Stimulated activated CD4-positive, alpha-beta T cell treated with anti-CD3 and anti-CD28 coated beads, Interleukin-4, amount 100 ng/mL, for 48 hours (primary cell): Measurements from ENCODE around the gene TCEANC.

ENCODE experiments used
- DNase-seq, 2 donors: peaks; one replicate each; pipeline ENCODE4 v3.0.0-alpha.2; 2020; ENCODE audit warnings: low read depth in 2 of 2

Gene TCEANC

DNA sequence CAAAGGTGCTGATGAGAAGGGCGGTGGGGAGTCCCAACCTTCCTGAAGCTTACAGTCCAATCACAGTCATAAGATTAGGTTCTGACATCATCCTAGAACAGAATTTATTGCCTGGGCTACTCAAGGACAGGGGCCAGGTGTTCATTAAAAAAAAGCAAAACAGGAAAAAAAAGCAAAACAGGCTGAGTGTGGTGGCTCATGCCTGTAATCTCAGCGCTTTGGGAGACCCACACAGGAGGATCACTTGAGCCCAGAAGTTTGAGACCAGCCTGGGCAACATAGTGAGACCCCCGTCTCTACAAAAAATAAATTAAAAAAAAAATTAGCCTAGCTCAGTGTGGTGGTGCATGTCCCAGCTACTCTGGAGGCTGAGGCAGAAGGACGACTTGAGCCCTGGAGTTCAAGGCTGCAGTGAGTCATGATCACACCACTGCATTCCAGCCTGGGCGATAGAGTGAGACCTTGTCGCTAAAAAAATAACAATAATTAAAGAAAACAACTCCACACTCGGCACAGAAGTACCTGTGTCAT lies 39.0 kb downstream of the TCEANC start:
- DNase-seq = no peak

GRCh38 chrX:13692771-13693231 lies 39.9 kb downstream of the TCEANC start:
- DNase-seq = no peak

GRCh38 chrX:13693341-13693961 lies 40.5 kb downstream of the TCEANC start:
- no peak for DNase-seq

DNA sequence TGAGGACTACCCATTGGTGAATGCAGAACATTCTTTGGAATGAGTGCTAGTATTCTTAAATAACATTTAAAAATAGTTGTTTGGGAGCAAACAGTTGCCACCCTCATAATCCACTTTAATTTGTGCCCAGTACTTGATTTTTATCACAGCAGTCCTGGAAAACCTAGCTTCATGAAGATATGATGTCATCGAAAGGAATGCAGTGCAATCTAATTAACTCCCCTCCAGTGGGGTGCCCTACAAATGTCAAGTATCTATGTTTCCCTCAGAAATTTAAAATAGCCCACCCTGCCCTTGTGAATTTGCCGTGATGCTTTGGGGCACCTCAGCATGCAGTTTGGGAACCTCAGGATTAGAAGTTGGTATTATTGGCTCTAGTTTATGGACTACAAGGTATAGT lies 41.4 kb downstream of the TCEANC start:
- DNase-seq = no peak

DNA sequence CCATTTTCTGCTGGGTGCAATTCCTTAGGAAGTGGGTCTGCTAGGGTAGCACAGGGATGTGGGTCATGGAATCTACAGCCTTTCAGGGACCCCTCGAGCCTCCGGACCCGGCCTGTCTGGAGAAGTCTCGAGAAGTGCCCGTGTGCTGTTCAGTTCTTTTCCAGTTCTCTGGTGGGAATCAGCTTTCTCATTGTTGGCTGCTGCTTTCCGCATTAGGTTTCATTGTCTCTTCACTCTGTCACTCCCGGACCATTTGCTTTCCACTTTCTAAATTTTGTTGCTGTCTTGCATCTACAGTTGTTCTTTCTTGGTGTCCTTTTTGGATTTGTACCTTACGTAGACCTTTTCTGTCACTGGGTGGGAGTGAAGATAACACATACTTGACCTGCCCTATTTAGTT lies 42.0 kb downstream of the TCEANC start:
- no peak for DNase-seq

DNA sequence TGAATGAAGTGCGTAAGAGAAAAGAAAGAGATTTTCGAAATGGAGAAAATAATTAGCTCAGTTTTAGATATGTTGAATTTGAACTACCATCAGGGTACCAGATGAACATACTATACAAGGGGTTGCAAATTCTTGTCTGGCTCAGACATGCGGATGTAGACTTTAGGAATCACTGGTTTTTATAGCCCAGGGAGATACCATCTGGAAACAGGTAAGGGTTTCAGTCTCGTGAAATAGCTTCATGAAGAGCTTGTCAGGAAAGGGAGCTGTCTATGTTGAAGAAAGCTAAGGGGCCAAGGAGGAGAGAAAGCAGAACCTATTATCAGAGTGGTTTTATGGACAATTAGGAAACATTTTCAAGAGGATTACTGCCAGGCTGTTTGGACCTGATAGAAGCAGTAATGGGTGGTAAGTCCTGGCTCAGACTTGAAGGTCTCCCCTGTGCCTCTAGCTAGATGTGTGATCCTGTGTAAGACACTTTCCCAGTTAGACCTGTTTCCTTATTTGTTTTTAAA lies 42.7 kb downstream of the TCEANC start:
- no peak for DNase-seq

DNA sequence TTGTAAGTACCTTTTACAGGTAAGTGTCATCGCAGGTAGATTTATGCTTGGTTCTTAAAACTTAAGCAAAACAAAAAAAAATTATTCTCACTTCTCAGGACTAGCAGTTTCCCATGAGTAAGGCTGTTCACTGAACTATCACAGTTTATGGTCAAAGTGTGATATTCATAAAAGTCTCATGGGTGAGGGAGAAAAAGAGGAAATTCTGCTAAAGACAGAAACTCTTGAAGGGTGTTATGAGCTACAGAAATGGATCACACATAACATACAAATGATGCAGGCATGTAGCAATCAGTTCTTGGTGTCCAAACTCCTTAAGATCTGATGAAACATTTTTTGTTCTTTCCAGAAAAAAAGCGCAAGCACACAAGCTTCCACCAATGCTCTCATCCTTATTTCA lies 44.5 kb downstream of the TCEANC start:
- DNase-seq = no peak

- no peak for DNase-seq
Observed at GRCh38 chrX:13697976-13698375, 45.0 kb downstream of the TCEANC start.

- no peak for DNase-seq
Observed at GRCh38 chrX:13698432-13698831, 45.5 kb downstream of the TCEANC start.

DNA sequence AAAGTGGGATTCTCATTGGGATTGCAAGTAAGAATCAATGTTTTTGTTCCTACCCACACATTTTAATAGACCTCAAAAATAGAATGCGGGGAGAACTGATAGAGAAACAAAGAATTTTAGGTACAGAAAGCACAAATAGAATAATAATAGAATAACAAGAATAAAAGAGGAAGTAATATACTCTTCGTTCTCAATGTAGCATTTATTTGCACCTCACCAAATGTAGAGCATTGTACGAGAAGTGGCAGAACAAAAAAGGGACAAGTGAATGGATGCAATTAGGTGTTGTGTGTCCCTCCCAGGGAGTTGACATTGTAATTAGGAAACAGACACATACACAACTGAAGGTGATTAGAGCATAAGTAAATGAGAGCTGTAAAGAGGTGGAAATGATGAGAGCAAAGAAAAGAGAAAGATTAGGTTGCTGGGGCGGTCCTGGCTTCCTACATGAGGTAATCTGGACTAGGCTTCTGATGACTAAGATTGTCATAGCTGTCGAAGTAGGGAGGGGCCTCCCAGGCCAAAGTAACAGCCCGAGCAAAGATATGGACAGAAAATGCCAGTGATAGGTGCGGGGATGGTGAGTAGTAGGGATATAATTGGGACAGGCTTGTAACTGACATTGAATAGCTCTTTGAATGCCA lies 46.4 kb downstream of the TCEANC start:
- no peak for DNase-seq

GRCh38 chrX:13700380-13700779 lies 47.4 kb downstream of the TCEANC start:
- DNase-seq = no peak

- DNase-seq = no peak
Observed at GRCh38 chrX:13702111-13702789, 49.3 kb downstream of the TCEANC start.

- no peak for DNase-seq
Observed at GRCh38 chrX:13703135-13703534, 50.2 kb downstream of the TCEANC start.

DNA sequence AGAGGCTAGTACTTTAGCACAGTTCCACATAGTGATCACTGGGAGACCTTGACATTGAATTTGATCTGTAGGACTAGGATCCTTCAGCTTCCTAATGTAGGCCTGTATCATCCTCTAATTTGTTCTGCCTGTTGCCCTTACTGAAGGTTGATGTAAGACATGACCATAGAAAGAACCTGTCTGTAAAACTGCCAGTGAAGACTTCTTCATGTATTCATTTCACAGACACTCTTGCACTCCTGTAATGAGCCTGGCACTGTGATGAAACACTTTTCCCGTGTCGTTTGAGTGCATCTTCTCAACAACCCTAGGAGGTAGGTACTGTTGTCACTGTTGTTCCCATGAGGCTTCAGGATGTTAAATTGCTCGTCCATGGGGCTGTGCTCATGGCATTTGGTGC lies 50.6 kb downstream of the TCEANC start:
- DNase-seq = no peak

DNA sequence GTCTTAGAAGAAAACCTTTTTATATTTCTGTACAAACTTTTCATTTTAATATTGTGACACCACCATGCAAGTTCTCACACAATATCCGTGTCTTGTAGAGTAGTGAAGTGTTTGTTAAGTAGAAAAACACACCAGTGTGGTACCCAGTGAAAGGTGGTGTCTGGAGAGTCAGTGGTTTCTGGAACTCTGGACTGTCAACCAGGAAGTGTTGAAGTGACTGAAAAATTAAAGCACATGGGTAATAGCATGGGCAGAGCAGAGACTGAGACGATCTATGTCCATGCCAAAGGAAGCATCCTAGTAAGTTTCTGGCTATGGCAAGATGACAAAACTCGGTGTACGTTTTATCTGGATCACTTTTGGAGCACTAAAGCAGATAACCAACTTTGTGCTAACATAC lies 58.2 kb downstream of the TCEANC start:
- DNase-seq = no peak
